ENCODE results near the gene STEAP2. TPM values are rescaled to one million over a fixed set of nuclear protein-coding genes. Genes with fewer than 3 reads are reported as not detected.

The STEAP2 gene
- total and polyA plus RNA-seq, 2 of the 4 experiments (the other 2 are of a cell fraction): 1.8 to 3.9 TPM

- Histone ChIP-seq H2BK20ac (ENCODE audit: low read depth, low read length) (no peak overlapping the region), H3K56ac (ENCODE audit: extremely low read depth, insufficient read depth, low read length) (no peak overlapping the region), H2BK120ac (ENCODE audit: low read depth, low read length) (no peak overlapping the region), H3K23ac (ENCODE audit: low read depth, low read length) (no peak overlapping the region), H3K36me3 (ENCODE audit: control insufficient read depth, insufficient read depth, low read length) (no peaks in the 10 kb centered on the region), H3K27me3 (ENCODE audit: control insufficient read depth, insufficient read depth, low read length) (no peaks in the 10 kb centered on the region), H3K18ac (ENCODE audit: low read depth, low read length) (no peak overlapping the region), H3K27ac (ENCODE audit: insufficient read depth, low read length) (no peak overlapping the region), H3K9me3 (ENCODE audit: control insufficient read depth, insufficient read depth, low read length) (no peaks in the 10 kb centered on the region; the same call in 1 of the 2 replicates), H3K4me1 (ENCODE audit: control insufficient read depth, insufficient read depth, low read length) (peaks cover 2% of the 10 kb centered on the region; the same call in 1 of the 2 replicates), H4K20me1 (ENCODE audit: insufficient read depth, low read length) (no peaks in the 10 kb centered on the region), H2AFZ (replicated peaks; ENCODE audit: low read length, poor library complexity) (no peak overlapping the region), H4K5ac (ENCODE audit: low read depth, low read length) (no peak overlapping the region), H3K4ac (ENCODE audit: low read depth, low read length) (no peak overlapping the region), H4K91ac (ENCODE audit: insufficient read depth, low read depth, low read length) (no peak overlapping the region), H3K14ac (replicated peaks; ENCODE audit: low read depth, low read length) (no peak overlapping the region), H3K9me1 (ENCODE audit: insufficient read depth, low read length) (no peaks in the 10 kb centered on the region), H3K4me2 (ENCODE audit: low read depth, low read length) (no peak overlapping the region), H3K9ac (ENCODE audit: low read depth, low read length) (no peak overlapping the region), H2BK15ac (ENCODE audit: low read depth, low read length) (no peak overlapping the region), H2BK5ac (ENCODE audit: low read depth, low read length, poor library complexity, severe bottlenecking) (no peak overlapping the region), H4K8ac (ENCODE audit: low read depth in 2 of 2, low read length in 2 of 2) (no peak overlapping the region), H2AK5ac (ENCODE audit: low read depth, low read length) (no peak overlapping the region), H3K79me1 (ENCODE audit: low read depth in 1 of 2, low read length in 2 of 2) (no peaks in the 10 kb centered on the region), H2AK9ac (replicated peaks; ENCODE audit: low read depth, low read length, poor library complexity) (no peak overlapping the region), H3K4me3 (ENCODE audit: insufficient read depth, low read depth, low read length) (no peak overlapping the region)
- DNase-seq (no peak), ATAC-seq (ENCODE audit: low read depth) (no peak)
- ChIA-PET POLR2A (ENCODE audit: unreplicated experiment) (no interaction called here), CTCF (interaction anchor here (1.5 kb wide), 1 partner anchor 255 kb away, joined by 3 read pairs; no protein-coding TSS in a partner anchor)
- no peak for TF ChIP-seq NFE2L2 (IDR thresholded peaks at IDR 0.05; ENCODE audit: low read depth, low read length)
- no peak for TF ChIP-seq CEBPB (IDR thresholded peaks at IDR 0.05; ENCODE audit: low read depth, low read length)
- no peak for TF ChIP-seq BHLHE40 (IDR thresholded peaks at IDR 0.05; ENCODE audit: low read depth, low read length)
- no peak for TF ChIP-seq CHD1 (IDR thresholded peaks at IDR 0.05; ENCODE audit: low read depth, low read length)
- no peak for TF ChIP-seq MAZ (IDR thresholded peaks at IDR 0.05; ENCODE audit: borderline replicate concordance, low read depth, low read length)
- TF ChIP-seq ELK1 (IDR thresholded peaks at IDR 0.05; ENCODE audit: borderline replicate concordance, low read depth, low read length): no peak
- TF ChIP-seq RAD21 (IDR thresholded peaks at IDR 0.05; ENCODE audit: low read length): no peak
- TF ChIP-seq FOS (IDR thresholded peaks at IDR 0.05; ENCODE audit: low read depth, low read length): no peak
- no peak for TF ChIP-seq POLR2A (IDR thresholded peaks at IDR 0.05; ENCODE audit: low read depth, low read length)
- TF ChIP-seq RCOR1 (IDR thresholded peaks at IDR 0.05; ENCODE audit: insufficient replicate concordance, low read length): no peak
- no peak for TF ChIP-seq CTCF (conservative IDR thresholded peaks at IDR 0.05; ENCODE audit: low read depth, low read length)
- TF ChIP-seq SMC3 (IDR thresholded peaks at IDR 0.05; ENCODE audit: low read depth, low read length): no peak
- TF ChIP-seq MXI1 (IDR thresholded peaks at IDR 0.05; ENCODE audit: borderline replicate concordance, low read depth, low read length): no peak
- no peak for TF ChIP-seq USF2 (IDR thresholded peaks at IDR 0.05; ENCODE audit: low read depth, low read length)
- no peak for TF ChIP-seq RFX5 (IDR thresholded peaks at IDR 0.05; ENCODE audit: low read depth, low read length)
- no peak for TF ChIP-seq MAFK (IDR thresholded peaks at IDR 0.05; ENCODE audit: low read depth, low read length)
- 82% methylated on average over 5 of the region's 6 CpGs; no CpG with 5 or more reads in 1 of the 2 experiments for WGBS, 2 experiments (ENCODE audit: extremely low coverage in 2 of 2, insufficient read length in 1 of 2)
- in situ Hi-C loops (cut with MboI; ENCODE audit: low sequenced_read_pairs): no loop called here
- dilution Hi-C loops (cut with HindIII; ENCODE audit: low sequenced_read_pairs, unreplicated experiment): no loop called here
- intact Hi-C loops (cut with micrococcal nuclease): no loop called here
- BruUV-seq (replicated peaks): no TSS peak
These were observed 38.9 kb upstream of the STEAP2 start for GRCh38 chr7:90172624-90173023.

Measured in IMR-90 (cell line).